ENCODE results near the gene FARS2.

Gene FARS2

GRCh38 chr6:5814116-5814515 is 552.8 kb downstream of the FARS2 start:
- DNase-seq: no peak

DNA sequence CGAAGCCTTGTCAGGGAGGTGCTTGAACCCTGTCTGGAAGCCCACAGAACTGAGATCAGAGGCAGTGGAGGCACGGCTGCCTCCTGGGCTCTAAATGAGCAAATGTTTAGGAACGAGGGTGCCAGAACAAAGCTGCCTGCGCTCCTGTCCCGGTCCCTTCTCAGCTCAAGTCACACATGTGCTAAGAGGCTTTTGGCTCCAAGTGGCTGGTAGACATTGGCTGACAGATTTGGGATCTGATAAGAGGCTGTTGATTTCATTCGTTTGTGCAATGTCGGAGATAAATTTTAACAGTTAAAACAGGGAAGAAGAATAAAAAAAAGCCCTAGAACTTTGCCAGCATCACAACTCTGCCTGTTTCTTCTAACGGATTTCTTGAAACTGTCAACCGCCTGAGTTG is 553.6 kb downstream of the FARS2 start:
- DNase-seq: no peak

- DNase-seq: no peak
Observed at GRCh38 chr6:5817869-5818268, 556.6 kb downstream of the FARS2 start.

- no peak for DNase-seq
Observed at GRCh38 chr6:5818959-5819358, 557.6 kb downstream of the FARS2 start.
